Immature natural killer cell (primary cell): ENCODE data around the gene NPTN. TPM values are rescaled to one million over a fixed set of nuclear protein-coding genes. Genes with fewer than 3 reads are reported as not detected.

ENCODE experiments used
- DNase-seq, 3 donors: peaks; one replicate each; pipeline ENCODE4 v3.0.0; 2022; ENCODE audit warnings: mixed read lengths in 1 of 3
- H3K27ac Mint-ChIP-seq, 6 donors: one replicate each; pipeline ENCODE4 v1.8.0; 2020; ENCODE audit warnings: mixed read lengths in 6 of 6, mild to moderate bottlenecking in 5 of 6, inconsistent platforms in 4 of 6, moderate library complexity in 3 of 6
- H3K27me3 Mint-ChIP-seq, 3 donors: one replicate each; pipeline ENCODE4 v1.8.0; 2020 to 2021; ENCODE audit warnings: low read depth in 3 of 3, mild to moderate bottlenecking in 3 of 3, mixed read lengths in 3 of 3, moderate library complexity in 3 of 3, inconsistent platforms in 1 of 3
- H3K36me3 Mint-ChIP-seq, 3 donors: one replicate each; pipeline ENCODE4 v1.8.0; 2020; ENCODE audit warnings: mixed read lengths in 3 of 3, inconsistent platforms in 2 of 3, mild to moderate bottlenecking in 2 of 3
- H3K4me1 Mint-ChIP-seq, 2 donors: one replicate each; pipeline ENCODE4 v1.8.0; 2020; ENCODE audit warnings: inconsistent platforms in 2 of 2, mild to moderate bottlenecking in 2 of 2, mixed read lengths in 2 of 2, moderate library complexity in 1 of 2
- H3K4me3 Mint-ChIP-seq, 5 donors: one replicate each; pipeline ENCODE4 v1.8.0; 2020; ENCODE audit warnings: mild to moderate bottlenecking in 5 of 5, mixed read lengths in 5 of 5, inconsistent platforms in 3 of 5, moderate library complexity in 3 of 5
- H3K9me3 Mint-ChIP-seq, 6 donors: one replicate each; pipeline ENCODE4 v1.8.0; 2020; ENCODE audit warnings: mild to moderate bottlenecking in 6 of 6, mixed read lengths in 6 of 6, inconsistent platforms in 4 of 6, moderate library complexity in 3 of 6
- polyA plus RNA-seq, 3 donors: library from polyadenylated mRNA; unstranded; fragments of 300-500 nt; fragmentation: Illumina TruSeq; gene quantifications; one replicate each; pipeline ENCODE4 v1.2.3, GENCODE V29; 2021

The NPTN gene
- polyA plus RNA-seq, 3 donors from 2014 or later, result 30.3 to 58.7 (median 41.6) TPM

DNA sequence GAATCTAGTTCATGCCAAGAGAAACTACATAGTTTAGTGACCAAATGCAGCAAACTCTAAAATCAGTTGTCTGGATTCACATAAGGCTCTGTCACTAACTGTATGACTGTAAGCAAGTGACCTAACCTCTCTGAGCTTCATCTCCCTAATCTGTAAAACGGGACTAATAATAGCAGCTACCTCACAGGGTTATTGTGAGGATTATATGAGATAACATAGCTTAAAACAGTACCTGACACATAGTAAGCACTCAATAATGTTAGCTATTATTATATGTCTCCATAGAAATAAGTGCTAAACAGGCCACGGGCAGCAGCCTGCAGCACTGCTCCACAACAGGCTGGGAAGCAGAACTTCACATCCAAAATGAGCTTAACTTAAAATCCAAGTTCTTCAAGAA lies 30.2 kb downstream of the NPTN start:
- Mint-ChIP-seq H3K27ac (no peak overlapping the region), H3K27me3 (no peaks in the 10 kb centered on the region), H3K9me3 (no peaks in the 10 kb centered on the region), H3K4me1 (peaks cover 35 to 38% of the 10 kb centered on the region in 2 donors), H3K4me3 (no peak overlapping the region), H3K36me3 (peaks cover 0 to 4% (median 3%) of the 10 kb centered on the region in 3 donors)
- DNase-seq, result no peak

DNA sequence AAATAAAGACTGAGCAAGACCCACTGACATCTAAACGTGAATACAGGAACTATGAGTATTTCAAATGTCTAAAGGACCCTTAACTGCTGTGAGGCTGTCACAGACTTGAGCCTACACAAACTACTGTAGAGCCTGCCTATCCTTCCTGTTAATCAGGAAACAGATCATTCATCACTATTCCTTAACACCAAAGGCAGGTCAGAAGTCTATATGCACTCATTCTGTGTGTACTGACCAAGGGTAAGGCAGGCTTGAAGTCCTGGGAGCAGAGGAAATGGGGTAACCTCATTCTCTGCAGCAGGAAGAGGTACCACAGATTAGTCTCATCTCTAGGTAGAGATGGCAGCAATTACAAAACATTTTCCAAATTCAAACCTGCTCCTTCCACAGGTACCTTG lies 30.7 kb downstream of the NPTN start:
- DNase-seq, result no peak
- no peaks in the 10 kb centered on the region for H3K27me3 Mint-ChIP-seq
- peaks cover 35% of the 10 kb centered on the region in 2 donors for H3K4me1 Mint-ChIP-seq
- H3K9me3 Mint-ChIP-seq, result no peaks in the 10 kb centered on the region
- H3K36me3 Mint-ChIP-seq, result peaks cover 0 to 4% (median 3%) of the 10 kb centered on the region in 3 donors
- no peak overlapping the region for H3K27ac Mint-ChIP-seq
- H3K4me3 Mint-ChIP-seq, result no peak overlapping the region

DNA sequence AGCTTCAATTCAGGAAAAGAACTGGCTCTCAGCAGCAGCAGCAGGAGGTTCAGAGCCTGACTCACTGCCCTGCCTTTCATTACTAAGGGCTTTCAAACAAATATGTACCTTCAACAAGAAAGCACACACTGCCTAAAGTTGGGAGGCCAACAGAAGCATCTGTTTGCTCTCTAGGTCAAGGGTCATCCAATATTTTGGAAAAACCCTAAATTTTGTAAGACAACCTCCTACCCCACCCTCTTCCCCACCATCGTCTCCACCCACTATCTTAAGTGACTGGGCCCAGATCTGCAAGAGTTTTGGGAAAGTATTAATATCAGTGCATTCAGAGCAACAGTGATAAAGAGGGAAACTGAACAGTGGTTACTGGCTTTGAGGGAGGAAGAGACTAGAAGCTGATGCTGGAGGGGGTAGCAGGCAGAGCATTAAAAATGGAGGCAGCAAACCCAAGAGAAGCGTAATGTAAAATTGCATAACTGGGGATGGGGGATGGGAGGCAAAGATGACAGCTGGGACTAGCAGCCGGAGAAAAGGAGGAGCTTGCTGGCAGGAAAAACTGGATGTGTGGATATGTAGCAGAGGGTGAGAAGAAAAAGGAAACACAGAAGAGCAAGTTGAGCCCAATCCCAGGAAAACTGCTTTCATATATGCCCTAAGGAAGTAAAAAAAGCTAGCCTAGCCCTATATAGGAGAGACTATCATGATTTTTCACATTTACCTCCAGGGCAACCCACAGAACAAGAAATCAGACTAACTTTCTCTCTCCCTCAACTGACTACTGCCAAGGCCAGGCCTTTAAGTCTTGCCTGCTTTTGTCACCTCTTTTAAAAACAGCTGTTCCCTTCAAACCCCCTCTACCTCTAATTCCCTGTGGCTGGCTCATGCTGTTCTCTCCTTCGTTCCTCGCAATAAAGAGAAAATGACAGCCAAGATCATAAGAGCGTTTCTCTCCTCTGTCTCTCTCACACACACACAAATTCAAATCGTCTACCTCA lies 31.4 kb downstream of the NPTN start:
- peaks cover 0 to 3% (median under 1%) of the 10 kb centered on the region in 3 donors for H3K36me3 Mint-ChIP-seq
- no peaks in the 10 kb centered on the region for H3K27me3 Mint-ChIP-seq
- no peaks in the 10 kb centered on the region for H3K9me3 Mint-ChIP-seq
- no peak overlapping the region for H3K4me3 Mint-ChIP-seq
- no peak overlapping the region for H3K27ac Mint-ChIP-seq
- DNase-seq, result no peak
- peaks cover 30 to 35% of the 10 kb centered on the region in 2 donors for H3K4me1 Mint-ChIP-seq

DNA sequence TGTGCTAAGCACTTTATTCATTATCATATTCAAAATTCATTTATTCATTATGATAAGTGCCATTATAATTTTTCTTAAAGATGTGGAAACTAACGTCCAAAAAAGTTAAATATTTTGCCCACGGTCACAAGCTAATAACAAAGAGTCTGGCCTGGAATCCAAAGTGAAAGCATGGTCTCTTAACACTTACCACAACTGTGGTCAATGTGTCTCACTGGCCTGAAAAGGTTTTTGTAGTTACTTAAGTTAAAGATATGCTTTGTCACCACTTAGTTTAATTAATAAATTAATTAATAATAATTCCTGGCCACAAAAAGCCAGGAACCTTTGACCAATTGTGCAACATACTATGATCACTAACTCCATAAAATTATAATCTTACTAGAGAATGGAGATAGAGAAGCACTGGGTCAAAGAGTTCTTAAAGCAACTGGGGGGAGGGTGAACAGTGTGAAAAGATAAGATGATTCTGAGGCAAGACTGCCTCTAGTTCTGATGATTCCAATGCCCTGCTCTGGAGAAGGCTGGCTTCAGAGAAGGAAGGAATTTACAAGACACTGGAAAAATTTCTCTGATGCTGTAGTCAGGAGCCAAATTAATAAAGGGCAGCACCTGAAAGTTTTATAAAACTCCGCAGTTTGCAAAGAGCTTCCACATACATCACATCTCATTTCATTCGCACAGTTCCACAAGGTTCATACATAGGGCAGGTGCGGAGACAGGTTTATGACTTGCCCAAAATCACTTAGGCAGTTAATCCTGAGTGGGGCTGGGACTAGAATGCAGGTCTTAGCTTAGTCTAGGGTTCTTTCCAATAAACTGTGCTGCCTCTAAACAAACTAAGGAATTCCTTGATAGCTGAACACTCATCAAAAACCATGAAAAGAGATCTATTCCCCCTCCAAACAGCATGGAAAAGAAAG lies 32.5 kb downstream of the NPTN start:
- Mint-ChIP-seq H3K27me3 (no peaks in the 10 kb centered on the region), H3K4me1 (peaks cover 37 to 43% of the 10 kb centered on the region in 2 donors), H3K9me3 (no peaks in the 10 kb centered on the region), H3K36me3 (peaks cover 0 to 6% (median under 1%) of the 10 kb centered on the region in 3 donors), H3K4me3 (peak overlapping the region in 1 of 5 donors; percentile 15), H3K27ac (no peak overlapping the region)
- DNase-seq, result peak in 1 of 3 donors; percentile 11

DNA sequence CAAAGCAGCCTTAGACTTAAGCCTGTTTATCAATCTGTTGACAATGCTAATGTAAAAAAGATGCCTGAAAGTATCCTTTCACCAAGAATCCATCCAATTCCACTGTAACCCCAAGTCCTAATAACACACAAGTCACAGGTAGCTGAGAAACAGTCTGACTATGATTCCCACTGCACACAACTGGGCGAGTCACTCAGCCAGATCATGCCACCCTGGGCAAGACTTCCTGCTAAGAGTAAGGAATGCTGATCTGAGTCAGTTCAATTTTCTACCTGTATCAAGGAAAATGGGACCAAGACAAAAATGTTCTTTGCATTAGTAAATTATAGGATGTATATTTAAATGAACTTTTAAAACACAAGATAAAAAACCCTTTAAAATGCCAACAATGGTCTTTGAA lies 33.3 kb downstream of the NPTN start:
- no peak for DNase-seq
- peaks cover 0 to 6% (median 0%) of the 10 kb centered on the region in 3 donors for H3K36me3 Mint-ChIP-seq
- peak overlapping the region in 1 of 6 donors; percentile 24 for H3K27ac Mint-ChIP-seq
- no peaks in the 10 kb centered on the region for H3K27me3 Mint-ChIP-seq
- H3K4me3 Mint-ChIP-seq, result no peak overlapping the region
- H3K4me1 Mint-ChIP-seq, result peaks cover 37 to 50% of the 10 kb centered on the region in 2 donors
- no peaks in the 10 kb centered on the region for H3K9me3 Mint-ChIP-seq

DNA sequence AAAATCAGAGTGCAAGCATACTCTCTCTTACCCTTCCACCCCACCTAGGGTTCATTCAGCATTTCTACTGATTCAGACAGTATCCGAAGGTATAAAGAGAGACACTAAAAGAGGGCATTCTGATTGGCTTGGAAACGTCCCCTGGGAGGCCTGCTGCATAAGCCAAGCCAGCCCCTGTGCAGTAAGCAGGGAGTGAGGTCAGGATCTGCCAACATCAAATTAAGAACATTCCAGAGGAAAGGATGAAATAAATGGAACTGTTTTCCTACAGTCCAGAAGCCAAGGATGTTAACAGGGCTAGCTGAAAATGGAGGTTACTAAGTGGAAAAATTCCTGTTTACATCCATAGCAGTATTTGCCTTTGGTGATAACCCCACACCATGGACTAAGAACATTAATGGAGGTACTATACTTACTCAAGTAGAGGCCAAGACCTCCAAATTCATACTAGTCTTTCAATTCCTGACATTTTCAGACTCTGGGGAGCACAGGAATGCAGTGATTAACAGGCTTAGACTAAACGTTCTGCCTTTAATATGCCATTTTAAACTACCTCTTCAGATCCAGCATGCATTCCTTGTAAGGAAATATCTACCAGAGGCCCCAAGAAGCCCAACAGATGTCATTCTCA lies 34.5 kb downstream of the NPTN start:
- no peak overlapping the region for H3K4me3 Mint-ChIP-seq
- no peaks in the 10 kb centered on the region for H3K9me3 Mint-ChIP-seq
- DNase-seq, result no peak
- H3K4me1 Mint-ChIP-seq, result peaks cover 28 to 53% of the 10 kb centered on the region in 2 donors
- H3K27me3 Mint-ChIP-seq, result no peaks in the 10 kb centered on the region
- no peak overlapping the region for H3K27ac Mint-ChIP-seq
- peaks cover 0 to 6% (median 0%) of the 10 kb centered on the region in 3 donors for H3K36me3 Mint-ChIP-seq

DNA sequence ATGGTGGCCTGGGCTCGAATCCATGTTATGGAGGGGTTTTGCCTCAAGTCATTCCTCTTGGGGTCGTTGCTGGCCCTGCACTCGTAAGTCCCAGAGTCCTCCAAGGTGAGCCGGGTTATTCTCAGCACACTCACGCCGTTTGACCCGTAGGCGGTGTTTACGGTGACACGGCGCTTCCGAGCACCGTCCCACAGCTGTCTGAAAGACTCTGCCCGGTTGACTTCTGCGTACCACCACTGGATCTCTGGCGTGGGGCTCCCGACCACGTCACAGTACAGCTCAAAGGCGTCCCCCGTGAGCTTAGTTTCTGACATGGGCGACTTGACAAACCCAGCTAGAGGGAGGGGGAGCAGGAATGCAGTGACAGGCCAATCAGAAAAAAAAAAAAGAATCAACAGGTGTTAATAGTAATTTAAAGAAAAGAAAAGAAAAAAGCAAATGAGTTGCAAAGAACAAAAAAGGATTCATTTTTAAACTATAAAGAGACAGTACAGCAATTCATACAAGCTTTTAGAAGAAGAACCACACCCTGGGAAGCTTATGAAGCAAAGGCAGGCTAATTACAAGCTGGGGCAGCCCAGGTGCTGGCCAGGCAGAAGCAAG lies 36.1 kb downstream of the NPTN start:
- H3K9me3 Mint-ChIP-seq, result no peaks in the 10 kb centered on the region
- H3K4me3 Mint-ChIP-seq, result no peak overlapping the region

DNA sequence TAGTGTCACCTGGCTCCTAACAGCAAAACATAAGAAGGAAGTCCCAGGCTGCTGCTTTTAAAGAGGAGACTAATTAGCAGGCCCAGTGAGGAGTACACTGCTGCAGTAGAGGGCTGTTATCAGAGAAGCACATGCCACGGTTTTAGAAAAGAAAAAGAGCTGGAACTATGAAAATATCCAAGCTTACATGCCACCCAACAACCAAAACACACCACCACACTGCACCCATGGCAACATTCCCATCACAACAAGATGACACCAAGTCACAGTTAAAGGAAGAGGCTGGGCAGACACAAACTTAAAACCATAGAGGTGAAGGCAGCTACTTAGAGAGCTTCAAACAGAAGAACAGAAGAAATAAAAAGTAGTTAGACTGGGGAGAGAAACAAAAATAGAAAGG lies 37.0 kb downstream of the NPTN start:
- no peak for DNase-seq
- Mint-ChIP-seq H3K4me3 (no peak overlapping the region), H3K27me3 (no peaks in the 10 kb centered on the region), H3K36me3 (peaks cover 0 to 13% (median 0%) of the 10 kb centered on the region in 3 donors), H3K4me1 (peaks cover 28 to 54% of the 10 kb centered on the region in 2 donors), H3K27ac (peak overlapping the region in 1 of 6 donors; percentile 30), H3K9me3 (no peaks in the 10 kb centered on the region)

More for the DNA sequence above, 36.1 kb downstream of the NPTN start:
- Mint-ChIP-seq H3K36me3 (peaks cover 0 to 6% (median 0%) of the 10 kb centered on the region in 3 donors), H3K27ac (no peak overlapping the region), H3K4me1 (peaks cover 28 to 54% of the 10 kb centered on the region in 2 donors), H3K27me3 (no peaks in the 10 kb centered on the region)
- no peak for DNase-seq

DNA sequence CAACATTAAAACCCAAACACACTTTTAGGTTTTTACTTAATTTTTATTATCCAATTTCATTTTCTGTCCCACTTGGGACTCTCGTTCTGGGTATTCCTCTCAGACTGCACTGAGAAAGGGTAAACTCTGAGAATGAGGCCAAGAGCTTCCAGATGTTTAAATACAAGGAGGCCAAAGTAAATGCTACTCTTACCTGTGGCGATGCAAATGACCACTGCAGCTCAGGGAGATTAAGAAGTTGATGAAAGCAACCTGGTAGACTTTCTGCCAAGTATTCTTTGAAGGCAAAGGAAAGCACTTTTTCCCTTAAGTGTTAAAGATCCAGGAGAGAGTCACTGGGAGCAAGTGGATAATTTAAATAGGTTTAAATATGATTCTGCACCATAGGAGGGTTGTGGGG lies 39.1 kb downstream of the NPTN start:
- H3K27ac Mint-ChIP-seq, result no peak overlapping the region
- H3K4me1 Mint-ChIP-seq, result peaks cover 21 to 53% of the 10 kb centered on the region in 2 donors
- H3K9me3 Mint-ChIP-seq, result no peaks in the 10 kb centered on the region
- peaks cover 0 to 13% (median 0%) of the 10 kb centered on the region in 3 donors for H3K36me3 Mint-ChIP-seq
- DNase-seq, result no peak
- H3K4me3 Mint-ChIP-seq, result no peak overlapping the region
- H3K27me3 Mint-ChIP-seq, result no peaks in the 10 kb centered on the region

DNA sequence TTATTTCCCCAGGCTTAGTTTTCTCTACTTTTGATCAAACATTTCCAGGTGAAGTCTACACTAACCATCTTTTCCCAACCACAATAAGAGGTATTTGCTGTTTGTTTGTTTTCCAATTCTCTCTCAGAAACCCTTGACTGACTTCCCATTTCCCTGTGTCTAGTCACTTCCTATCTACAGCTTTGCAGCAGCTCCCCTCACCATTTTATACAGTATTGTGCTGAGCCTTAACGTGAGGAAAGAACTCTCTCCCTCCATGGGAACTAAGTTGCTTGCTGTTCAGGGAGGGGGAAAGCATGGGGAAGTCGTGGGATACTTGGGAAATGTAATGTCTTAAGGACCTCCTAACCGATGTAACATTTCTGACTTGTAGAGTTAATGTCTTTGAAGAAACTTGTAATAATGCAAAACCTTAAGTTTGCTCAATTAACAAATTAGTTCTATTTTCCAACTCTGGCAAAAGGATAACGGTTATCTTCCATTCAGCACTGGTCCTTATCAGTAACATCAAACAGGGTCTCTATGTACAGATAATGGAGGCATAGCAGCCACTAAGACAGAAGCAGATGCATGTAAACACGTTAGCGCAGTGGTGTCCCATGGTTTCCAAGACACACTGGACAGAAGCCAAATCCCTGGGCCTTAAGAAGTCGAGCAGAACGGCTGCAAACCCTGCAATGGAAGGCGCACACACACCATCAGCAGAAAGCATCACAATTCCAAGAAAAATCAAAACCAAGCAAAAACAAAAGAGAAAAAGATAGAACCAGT lies 39.7 kb downstream of the NPTN start:
- no peak overlapping the region for H3K27ac Mint-ChIP-seq
- peaks cover 20 to 47% of the 10 kb centered on the region in 2 donors for H3K4me1 Mint-ChIP-seq

DNA sequence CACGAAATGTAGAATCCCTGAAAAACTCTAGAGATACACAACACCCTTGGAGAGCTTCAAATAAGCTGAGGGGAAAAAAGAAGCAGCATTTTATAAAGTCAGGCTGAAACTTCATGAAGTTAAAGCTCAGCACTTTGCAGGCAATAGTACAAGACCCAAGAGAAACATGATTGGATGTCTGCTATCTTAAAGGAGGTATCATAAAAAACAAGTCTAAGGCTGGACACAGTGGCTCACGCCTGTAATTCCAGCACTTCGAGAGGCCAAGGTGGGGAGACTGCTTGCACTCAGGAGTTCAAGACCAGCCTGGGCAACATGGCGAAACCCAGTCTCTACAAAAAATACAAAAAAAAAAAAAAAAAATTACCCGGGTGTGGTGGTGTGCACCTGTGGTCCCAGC lies 42.9 kb downstream of the NPTN start:
- no peak for DNase-seq
- H3K27ac Mint-ChIP-seq, result no peak overlapping the region
- peaks cover 0 to 38% (median 27%) of the 10 kb centered on the region in 3 donors for H3K36me3 Mint-ChIP-seq
- H3K9me3 Mint-ChIP-seq, result no peaks in the 10 kb centered on the region
- peaks cover 0 to 16% of the 10 kb centered on the region in 2 donors for H3K4me1 Mint-ChIP-seq
- H3K27me3 Mint-ChIP-seq, result no peaks in the 10 kb centered on the region
- H3K4me3 Mint-ChIP-seq, result no peak overlapping the region

More for the DNA sequence above, 39.7 kb downstream of the NPTN start:
- H3K36me3 Mint-ChIP-seq, result peaks cover 0 to 17% (median 3%) of the 10 kb centered on the region in 3 donors
- no peaks in the 10 kb centered on the region for H3K9me3 Mint-ChIP-seq
- no peak for DNase-seq
- H3K4me3 Mint-ChIP-seq, result no peak overlapping the region
- no peaks in the 10 kb centered on the region for H3K27me3 Mint-ChIP-seq

DNA sequence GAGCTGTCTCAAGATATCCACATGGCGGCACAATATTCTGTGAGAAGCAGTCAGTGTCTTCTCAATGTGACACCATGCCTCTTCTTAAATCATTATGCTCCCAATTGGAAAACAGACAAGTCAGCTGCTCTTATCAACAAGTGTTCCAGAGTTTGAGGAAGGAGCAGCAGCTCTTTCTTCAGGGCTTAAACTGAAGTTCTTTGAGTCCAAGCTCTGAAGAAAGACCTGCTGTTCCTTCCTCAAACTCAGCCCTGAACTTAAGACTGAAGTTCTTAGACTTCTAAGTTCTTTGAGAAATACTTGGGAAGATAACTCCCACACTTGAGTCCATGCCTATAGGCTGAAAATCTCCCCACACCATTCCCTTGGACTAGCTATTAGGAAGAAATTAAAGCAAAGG lies 43.4 kb downstream of the NPTN start:
- Mint-ChIP-seq H3K27ac (no peak overlapping the region), H3K4me1 (peaks cover 0 to 11% of the 10 kb centered on the region in 2 donors), H3K36me3 (peaks cover 0 to 43% (median 32%) of the 10 kb centered on the region in 3 donors), H3K9me3 (no peaks in the 10 kb centered on the region), H3K4me3 (no peak overlapping the region), H3K27me3 (no peaks in the 10 kb centered on the region)
- no peak for DNase-seq
